Smooth muscle cell (in vitro differentiated cells): Measurements from ENCODE around the gene RABEP1. TPM values are rescaled to one million over a fixed set of nuclear protein-coding genes. Genes with fewer than 3 reads are reported as not detected.

ENCODE experiments used
- DNase-seq: peaks from one replicate; lab custom pipeline; 2025; ENCODE audit not compliant: unreplicated experiment; lab: John Stamatoyannopoulos, UW
- H2AFZ ChIP-seq: fragments of 200-600 bp; sonication (generic); 2 replicates; pipeline ENCODE4 v1.6.0; 2016; ENCODE audit warnings: antibody characterized with exemption, low read depth, mild to moderate bottlenecking
- H3F3A ChIP-seq: fragments of 200-600 bp; sonication (generic); 2 replicates; pipeline ENCODE4 v1.6.0; 2017; ENCODE audit warnings: antibody characterized with exemption, low read depth
- H3K27ac ChIP-seq: fragments of 200-600 bp; sonication (generic); 2 replicates; pipeline ENCODE4 v1.5.1; 2016; ENCODE audit warnings: low read depth, mild to moderate bottlenecking
- H3K27me3 ChIP-seq: fragments of 200-600 bp; sonication (generic); 2 replicates; pipeline ENCODE4 v1.6.1; 2016; ENCODE audit warnings: low read depth, mild to moderate bottlenecking
- H3K36me3 ChIP-seq: fragments of 200-600 bp; sonication (generic); 2 replicates; pipeline ENCODE4 v1.5.1; 2016; ENCODE audit warnings: low read depth
- H3K4me1 ChIP-seq: fragments of 200-600 bp; sonication (generic); 2 replicates; pipeline ENCODE4 v1.5.1; 2016; ENCODE audit warnings: low read depth
- H3K4me2 ChIP-seq: fragments of 200-600 bp; sonication (generic); 2 replicates; pipeline ENCODE4 v1.6.0; 2016; ENCODE audit warnings: mild to moderate bottlenecking
- H3K4me3 ChIP-seq: fragments of 200-600 bp; sonication (generic); 2 replicates; pipeline ENCODE4 v1.5.1; 2016; ENCODE audit warnings: mild to moderate bottlenecking
- H3K79me2 ChIP-seq: fragments of 200-600 bp; sonication (generic); 2 replicates; pipeline ENCODE4 v1.6.0; 2016; ENCODE audit warnings: low read depth, mild to moderate bottlenecking
- H3K9ac ChIP-seq: fragments of 200-600 bp; sonication (generic); 2 replicates; pipeline ENCODE4 v1.6.0; 2016; ENCODE audit warnings: low read depth
- H3K9me3 ChIP-seq: fragments of 200-600 bp; sonication (generic); replicated peaks from 2 replicates; pipeline ENCODE4 v1.5.1; 2016; ENCODE audit warnings: low read depth
- H4K20me1 ChIP-seq: fragments of 200-600 bp; sonication (generic); 2 replicates; pipeline ENCODE4 v1.6.0; 2016; ENCODE audit warnings: low read depth
- WGBS: methylation state at CpG from one replicate; pipeline ENCODE4 v1.1.7; 2016; ENCODE audit warnings: low lambda C conversion rate; 5-methylcytosine and 5-hydroxymethylcytosine counted together
- polyA plus RNA-seq: library from polyadenylated mRNA; unstranded; fragments of >200 nt; fragmentation: Nextera tagmentation; extraction: Ambion mirVana; gene quantifications from 2 replicates; pipeline ENCODE4 v1.2.1, GENCODE V29; 2016
- total RNA-seq: library from RNA; depleted of rRNA; stranded (reverse); fragments of >200 nt; gene quantifications from 2 replicates; pipeline ENCODE4 v1.2.3, GENCODE V29; 2014
- TF ChIP-seq, protein P1 (sequence below): fragments of 200-600 bp; sonication (generic); IDR thresholded peaks from 2 replicates; pipeline ENCODE4 v1.5.1; 2017; ENCODE audit warnings: borderline replicate concordance, mild to moderate bottlenecking, antibody characterized with exemption; ENCODE audit not compliant: insufficient read depth, poor library complexity, severe bottlenecking

RABEP1 gene
- total and polyA plus RNA-seq, 2 experiments from 2014 or later: 25.3 to 26.5 TPM

DNA sequence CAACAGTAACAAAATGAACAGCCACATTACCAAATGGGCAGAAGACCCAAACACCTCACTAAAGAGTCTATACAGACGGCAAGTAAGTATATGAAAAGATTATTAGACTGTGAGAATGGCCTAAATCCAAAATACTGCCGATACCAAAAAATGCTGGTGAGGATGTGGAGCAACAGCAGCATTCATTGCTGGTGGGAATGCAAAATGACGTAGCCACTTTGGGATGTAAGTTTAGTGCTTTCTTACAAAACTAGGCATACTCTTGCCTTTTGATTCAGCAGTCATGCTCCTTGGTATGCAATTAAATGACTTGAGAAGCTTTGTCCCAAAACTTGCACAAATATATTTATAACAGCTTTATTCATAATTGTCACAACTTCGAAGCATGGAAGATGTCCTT is 43.8 kb downstream of the RABEP1 start:
- Histone ChIP-seq H3K4me1 (no peaks in the 10 kb centered on the region), H3K27me3 (no peaks in the 10 kb centered on the region), H3K9ac (no peak overlapping the region), H2AFZ (no peak overlapping the region), H3K27ac (no peak overlapping the region), H4K20me1 (no peaks in the 10 kb centered on the region), H3F3A (peaks cover 3% of the 10 kb centered on the region), H3K9me3 (no peaks in the 10 kb centered on the region), H3K4me3 (no peak overlapping the region), H3K36me3 (peaks cover 2% of the 10 kb centered on the region), H3K79me2 (peaks cover 30% of the 10 kb centered on the region), H3K4me2 (no peak overlapping the region)
- TF ChIP-seq, protein P1, sequence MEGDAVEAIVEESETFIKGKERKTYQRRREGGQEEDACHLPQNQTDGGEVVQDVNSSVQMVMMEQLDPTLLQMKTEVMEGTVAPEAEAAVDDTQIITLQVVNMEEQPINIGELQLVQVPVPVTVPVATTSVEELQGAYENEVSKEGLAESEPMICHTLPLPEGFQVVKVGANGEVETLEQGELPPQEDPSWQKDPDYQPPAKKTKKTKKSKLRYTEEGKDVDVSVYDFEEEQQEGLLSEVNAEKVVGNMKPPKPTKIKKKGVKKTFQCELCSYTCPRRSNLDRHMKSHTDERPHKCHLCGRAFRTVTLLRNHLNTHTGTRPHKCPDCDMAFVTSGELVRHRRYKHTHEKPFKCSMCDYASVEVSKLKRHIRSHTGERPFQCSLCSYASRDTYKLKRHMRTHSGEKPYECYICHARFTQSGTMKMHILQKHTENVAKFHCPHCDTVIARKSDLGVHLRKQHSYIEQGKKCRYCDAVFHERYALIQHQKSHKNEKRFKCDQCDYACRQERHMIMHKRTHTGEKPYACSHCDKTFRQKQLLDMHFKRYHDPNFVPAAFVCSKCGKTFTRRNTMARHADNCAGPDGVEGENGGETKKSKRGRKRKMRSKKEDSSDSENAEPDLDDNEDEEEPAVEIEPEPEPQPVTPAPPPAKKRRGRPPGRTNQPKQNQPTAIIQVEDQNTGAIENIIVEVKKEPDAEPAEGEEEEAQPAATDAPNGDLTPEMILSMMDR: no peak
- no peak for DNase-seq
- WGBS: 97% methylated on average over 4 of the region's 4 CpGs

DNA sequence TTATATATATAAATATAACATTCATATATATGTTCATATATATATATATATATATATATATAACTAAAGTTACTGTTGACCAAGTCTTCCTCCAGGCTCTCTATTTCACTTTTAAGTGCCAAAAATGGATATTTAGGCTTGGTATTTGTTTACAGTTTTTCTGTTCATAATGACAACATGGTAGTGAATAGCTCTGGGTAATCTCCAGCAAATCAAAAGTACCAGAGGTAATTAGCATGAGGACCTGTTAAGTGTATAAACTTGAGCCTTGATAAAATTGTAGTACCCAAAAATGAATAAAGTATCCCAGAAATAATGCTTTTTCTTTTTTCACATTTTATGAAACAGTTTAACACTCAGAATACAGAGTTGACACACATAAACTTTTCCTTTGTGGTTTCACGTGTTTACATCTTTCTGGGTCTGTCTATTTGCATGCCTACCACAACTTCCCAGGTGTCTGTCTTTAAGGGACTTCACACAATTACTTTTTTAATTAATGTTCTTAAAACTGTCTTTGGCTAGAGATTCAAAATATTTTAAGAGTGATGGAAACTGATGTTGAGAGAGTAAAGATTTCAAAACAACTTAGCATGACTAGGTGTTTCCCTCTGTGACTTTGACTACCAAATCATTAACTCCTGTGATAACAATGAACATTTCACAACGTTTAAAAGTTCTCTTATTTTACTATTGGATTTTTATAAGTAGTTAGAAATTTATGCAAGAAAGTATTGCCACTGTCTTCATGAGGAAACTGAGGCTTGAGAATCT is 47.9 kb downstream of the RABEP1 start:
- H3K9me3 ChIP-seq: no peaks in the 10 kb centered on the region
- H3K79me2 ChIP-seq: peaks cover 27% of the 10 kb centered on the region
- no peaks in the 10 kb centered on the region for H3K27me3 ChIP-seq
- H2AFZ ChIP-seq: no peak overlapping the region
- H3K36me3 ChIP-seq: peaks cover 3% of the 10 kb centered on the region
- H4K20me1 ChIP-seq: peaks cover 6% of the 10 kb centered on the region
- no peak overlapping the region for H3K4me3 ChIP-seq
- H3K4me1 ChIP-seq: no peaks in the 10 kb centered on the region
- no peak overlapping the region for H3K9ac ChIP-seq
- H3K4me2 ChIP-seq: no peak overlapping the region
- 79% methylated on average over 2 of the region's 2 CpGs for WGBS
- no peak for DNase-seq
- peaks cover 3% of the 10 kb centered on the region for H3F3A ChIP-seq
- peak overlapping the region; percentile 55 for H3K27ac ChIP-seq
- TF ChIP-seq, protein P1: no peak

DNA sequence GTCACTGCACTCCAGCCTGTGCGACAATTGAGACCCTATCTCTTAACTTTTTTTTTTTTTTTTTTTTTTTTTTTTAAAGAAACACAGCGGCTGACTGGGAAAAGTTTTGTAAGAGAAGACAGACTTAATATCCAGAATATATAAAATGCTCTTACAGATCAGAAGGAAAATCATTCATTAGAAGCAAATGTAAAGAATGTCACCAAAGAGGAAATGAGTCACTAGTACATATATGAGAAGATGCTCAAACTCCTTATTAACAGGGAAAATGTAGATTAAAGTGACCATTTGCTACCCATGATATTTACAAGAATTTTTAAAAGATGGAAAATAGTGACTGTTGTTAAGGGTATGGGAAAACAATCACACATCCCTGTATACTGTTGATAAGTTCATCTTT is 48.9 kb downstream of the RABEP1 start:
- Histone ChIP-seq H2AFZ (no peak overlapping the region), H3K4me1 (no peaks in the 10 kb centered on the region), H3K9ac (peak overlapping the region; percentile 24), H3K36me3 (peaks cover 3% of the 10 kb centered on the region), H3F3A (peaks cover 3% of the 10 kb centered on the region), H3K9me3 (no peaks in the 10 kb centered on the region), H4K20me1 (peaks cover 6% of the 10 kb centered on the region), H3K79me2 (peaks cover 25% of the 10 kb centered on the region), H3K4me3 (no peak overlapping the region), H3K4me2 (peak overlapping the region; percentile 1), H3K27ac (peak overlapping the region; percentile 55), H3K27me3 (no peaks in the 10 kb centered on the region)
- 89% methylated on average over 2 of the region's 2 CpGs for WGBS
- TF ChIP-seq, protein P1: no peak
- DNase-seq: no peak

DNA sequence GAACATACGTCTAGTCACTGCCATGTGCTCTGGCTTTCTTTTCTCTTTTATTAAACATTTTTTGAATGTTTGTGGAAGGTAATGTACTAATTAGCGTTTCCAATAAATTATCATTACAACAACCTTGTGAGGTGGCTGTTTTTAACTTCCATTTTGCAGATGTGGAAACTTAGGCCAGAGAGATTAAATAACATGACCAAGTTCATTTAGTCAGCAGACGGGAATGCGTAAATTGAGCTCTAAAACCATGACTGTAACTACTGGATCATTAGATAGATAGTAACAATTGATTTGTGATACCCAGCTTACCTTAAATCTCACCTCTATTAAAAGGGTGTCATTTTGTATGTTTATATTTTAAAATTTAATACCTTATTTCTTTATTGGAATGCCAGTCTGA is 49.4 kb downstream of the RABEP1 start:
- 85% methylated on average over 4 of the region's 4 CpGs for WGBS
- peak overlapping the region; percentile 55 for H3K27ac ChIP-seq

More for the DNA sequence above, 49.4 kb downstream of the RABEP1 start:
- Histone ChIP-seq H4K20me1 (peaks cover 6% of the 10 kb centered on the region), H3F3A (peaks cover 3% of the 10 kb centered on the region), H3K36me3 (peaks cover 3% of the 10 kb centered on the region), H2AFZ (no peak overlapping the region), H3K9me3 (no peaks in the 10 kb centered on the region), H3K9ac (peak overlapping the region; percentile 24), H3K4me3 (no peak overlapping the region), H3K79me2 (peaks cover 29% of the 10 kb centered on the region), H3K4me1 (no peaks in the 10 kb centered on the region), H3K4me2 (peak overlapping the region; percentile 1), H3K27me3 (no peaks in the 10 kb centered on the region)
- DNase-seq: no peak
- TF ChIP-seq, protein P1: no peak
